Fibroblast of villous mesenchyme (primary cell): ENCODE measurements around the gene MAPK12. TPM values are rescaled to one million over a fixed set of nuclear protein-coding genes. Genes with fewer than 3 reads are reported as not detected.
A peak's percentile ranks its signal among the peaks of the same experiment; 100 is the strongest.

ENCODE experiments used
- DNase-seq: peaks from one replicate; pipeline ENCODE4 v3.0.0-alpha.2; 2010; ENCODE audit warnings: low read depth
- H3K4me3 ChIP-seq: 2 replicates; pipeline ENCODE4 v1.5.1; 2011; ENCODE audit warnings: low read depth, mild to moderate bottlenecking, low read length
- total RNA-seq: library from RNA; depleted of rRNA; stranded (reverse); fragments of >200 nt; gene quantifications from 2 replicates; pipeline ENCODE4 v1.2.3, GENCODE V29; 2012
- TF ChIP-seq, protein P1 (sequence below): IDR thresholded peaks from 2 replicates; pipeline ENCODE4 v1.5.1; 2012; ENCODE audit warnings: low read depth, mild to moderate bottlenecking, low read length; ENCODE audit not compliant: insufficient read depth

Gene MAPK12
- total RNA-seq, 1 donor, result 42.7 TPM

DNA sequence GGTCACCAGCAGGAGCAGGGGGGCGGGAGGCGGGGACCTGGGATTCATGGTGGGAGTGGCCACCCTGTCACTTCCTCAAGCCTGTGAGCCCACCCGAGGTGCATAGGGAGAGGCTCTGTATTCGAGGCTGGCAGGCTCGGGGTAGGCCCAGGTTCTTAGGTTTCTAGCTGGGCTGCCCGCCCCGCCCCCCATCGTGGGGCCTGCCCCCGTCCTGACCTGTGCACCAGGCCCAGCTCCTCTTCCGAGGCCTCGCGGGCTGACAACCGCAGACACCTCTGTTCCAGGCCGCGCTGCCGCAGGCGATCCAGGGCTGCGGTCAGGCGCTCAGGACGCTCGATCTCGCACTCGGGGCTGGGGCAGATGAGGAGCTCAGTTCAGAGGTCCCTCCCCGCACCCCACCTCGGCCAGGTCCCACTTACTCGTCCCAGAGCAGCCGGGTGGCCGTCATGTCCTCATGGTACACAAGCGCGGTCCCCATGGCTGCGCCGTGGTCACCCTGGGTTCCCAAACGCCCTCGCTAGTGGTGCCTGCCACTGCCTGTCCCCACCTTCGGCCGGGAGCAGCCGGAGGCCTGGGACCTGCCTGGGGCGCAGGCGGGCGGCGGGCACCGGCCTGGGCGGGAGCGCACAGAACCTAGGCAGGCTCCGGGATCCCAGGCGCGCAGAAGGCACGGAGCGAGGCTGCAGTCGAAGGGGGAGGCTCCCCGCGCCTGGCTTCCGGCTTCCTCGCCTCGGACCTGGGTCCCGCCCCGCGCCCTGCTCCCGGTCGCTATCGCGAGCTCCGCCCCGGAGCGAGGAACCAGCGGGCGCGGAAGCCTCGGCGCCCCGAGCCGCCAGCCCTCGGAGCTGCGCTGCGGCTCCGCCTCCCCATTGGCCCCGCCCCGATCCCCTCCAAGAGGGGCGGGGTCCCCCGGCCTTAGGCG, 10.7 kb downstream of the MAPK12 start, which contains the start of gene HDAC10:
Gene HDAC10 (minus strand): TSS at position 711 of the 922 bp plus-strand sequence. CDS start 233 bp downstream, at position 478.
- TF ChIP-seq, protein P1, sequence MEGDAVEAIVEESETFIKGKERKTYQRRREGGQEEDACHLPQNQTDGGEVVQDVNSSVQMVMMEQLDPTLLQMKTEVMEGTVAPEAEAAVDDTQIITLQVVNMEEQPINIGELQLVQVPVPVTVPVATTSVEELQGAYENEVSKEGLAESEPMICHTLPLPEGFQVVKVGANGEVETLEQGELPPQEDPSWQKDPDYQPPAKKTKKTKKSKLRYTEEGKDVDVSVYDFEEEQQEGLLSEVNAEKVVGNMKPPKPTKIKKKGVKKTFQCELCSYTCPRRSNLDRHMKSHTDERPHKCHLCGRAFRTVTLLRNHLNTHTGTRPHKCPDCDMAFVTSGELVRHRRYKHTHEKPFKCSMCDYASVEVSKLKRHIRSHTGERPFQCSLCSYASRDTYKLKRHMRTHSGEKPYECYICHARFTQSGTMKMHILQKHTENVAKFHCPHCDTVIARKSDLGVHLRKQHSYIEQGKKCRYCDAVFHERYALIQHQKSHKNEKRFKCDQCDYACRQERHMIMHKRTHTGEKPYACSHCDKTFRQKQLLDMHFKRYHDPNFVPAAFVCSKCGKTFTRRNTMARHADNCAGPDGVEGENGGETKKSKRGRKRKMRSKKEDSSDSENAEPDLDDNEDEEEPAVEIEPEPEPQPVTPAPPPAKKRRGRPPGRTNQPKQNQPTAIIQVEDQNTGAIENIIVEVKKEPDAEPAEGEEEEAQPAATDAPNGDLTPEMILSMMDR, result no peak
- peak; percentile 82 for DNase-seq
- H3K4me3 ChIP-seq, result peak within 1 kb of the TSS; percentile 76

DNA sequence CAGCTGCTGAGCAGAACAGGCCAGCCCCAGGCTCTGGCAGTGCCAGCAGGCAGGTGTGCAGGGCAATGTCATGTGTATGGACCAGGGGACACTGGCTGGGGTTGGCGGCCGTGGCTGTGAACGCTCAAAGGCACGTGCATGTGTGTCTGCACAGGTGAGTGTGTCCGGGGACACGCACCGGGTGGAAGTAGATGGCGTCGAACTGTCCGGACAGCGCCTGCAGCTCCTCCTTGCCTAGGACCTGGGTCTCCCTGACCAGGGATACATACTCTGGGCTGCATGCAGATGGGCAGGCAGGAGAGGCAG, 11.3 kb downstream of the MAPK12 start:
- no peak for DNase-seq
- H3K4me3 ChIP-seq, result peak overlapping the region; percentile 76
- TF ChIP-seq, protein P1, result no peak

DNA sequence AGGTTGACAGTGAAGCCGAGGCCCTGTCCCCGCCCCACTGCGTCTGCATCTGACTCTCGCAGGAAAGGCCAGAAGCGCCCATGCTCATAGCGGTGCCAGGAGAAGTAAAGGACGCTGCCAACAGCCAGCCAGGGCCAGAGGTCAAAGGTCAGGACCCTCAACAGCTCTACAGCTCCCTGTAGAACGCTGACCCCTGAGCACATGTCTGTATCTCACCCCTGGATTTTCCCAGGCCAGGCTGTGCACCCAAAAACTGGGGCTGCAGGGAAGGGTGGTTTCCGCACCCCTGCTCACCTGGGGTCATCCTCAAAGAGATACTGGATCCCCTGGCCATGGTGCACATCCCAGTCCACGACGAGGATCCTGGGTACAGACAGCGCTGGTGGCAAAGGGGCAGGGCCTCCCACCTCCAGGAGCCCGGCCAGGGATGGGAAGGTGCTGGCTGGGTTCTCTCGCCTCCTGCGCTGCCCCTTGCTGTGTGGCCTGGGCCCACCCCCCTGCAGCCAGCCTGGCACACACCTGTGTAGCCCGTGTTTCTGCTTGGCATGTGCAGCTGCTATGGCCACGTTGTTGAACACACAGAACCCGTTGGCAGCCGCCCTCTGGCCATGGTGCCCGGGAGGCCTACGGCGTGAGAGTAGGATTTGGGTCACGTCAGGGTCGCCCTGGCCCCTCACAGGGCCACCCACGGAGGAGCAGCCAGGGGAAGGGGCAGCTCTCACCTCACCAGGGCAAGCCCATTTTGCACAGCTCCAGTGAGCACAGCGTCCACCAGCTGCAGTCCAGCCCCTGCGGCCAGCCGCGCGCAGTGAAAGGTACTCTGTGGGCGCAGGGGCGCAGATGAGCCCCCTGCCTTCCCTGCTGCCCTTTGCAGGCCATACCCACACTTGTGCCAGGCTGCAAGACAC, 11.9 kb downstream of the MAPK12 start:
- TF ChIP-seq, protein P1, result no peak
- no peak for DNase-seq
- peak overlapping the region; percentile 76 for H3K4me3 ChIP-seq

DNA sequence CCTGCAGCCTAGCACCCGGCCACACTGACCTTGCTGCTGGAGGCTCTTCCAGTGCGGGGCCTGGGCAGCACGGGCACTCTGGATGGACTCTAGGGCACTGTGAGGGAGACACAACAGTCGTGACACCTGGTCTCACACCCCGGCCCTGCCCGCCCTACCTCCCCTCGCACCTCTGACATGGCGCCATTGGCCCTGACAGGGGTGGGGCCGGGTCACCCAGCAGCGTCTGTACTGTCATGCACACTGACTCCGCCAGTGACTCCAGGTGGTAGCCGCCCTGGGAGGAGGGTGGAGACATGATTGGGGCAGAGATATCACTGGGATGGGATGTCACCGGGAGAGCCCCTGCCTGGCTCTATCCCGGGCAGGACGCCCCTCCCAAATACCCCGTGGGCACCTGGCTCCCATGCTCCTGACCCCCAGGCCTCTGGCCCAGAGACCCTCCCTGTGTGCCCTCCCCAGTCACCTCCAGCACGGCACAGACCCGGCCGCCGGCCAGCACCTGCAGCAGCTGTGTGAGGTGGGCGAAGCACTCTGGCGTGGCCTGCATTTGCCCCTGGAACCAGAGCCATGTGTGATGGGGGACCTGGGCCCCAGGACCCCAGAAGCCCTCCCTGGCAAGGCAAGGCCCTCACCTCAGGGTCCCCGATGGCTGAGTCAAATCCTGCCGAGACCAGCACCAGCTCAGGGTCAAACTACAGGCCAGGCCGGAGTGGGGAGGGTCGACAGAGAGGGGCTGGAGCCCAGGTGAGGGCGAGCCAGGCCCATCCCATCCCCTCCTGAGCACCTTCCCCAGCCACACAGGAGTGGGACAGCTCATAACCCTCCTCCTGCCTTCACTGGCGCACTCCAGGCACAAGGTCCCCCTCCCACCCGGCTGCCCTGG, 13.0 kb downstream of the MAPK12 start:
- H3K4me3 ChIP-seq, result no peak overlapping the region
- TF ChIP-seq, protein P1, result no peak
- DNase-seq, result no peak

DNA sequence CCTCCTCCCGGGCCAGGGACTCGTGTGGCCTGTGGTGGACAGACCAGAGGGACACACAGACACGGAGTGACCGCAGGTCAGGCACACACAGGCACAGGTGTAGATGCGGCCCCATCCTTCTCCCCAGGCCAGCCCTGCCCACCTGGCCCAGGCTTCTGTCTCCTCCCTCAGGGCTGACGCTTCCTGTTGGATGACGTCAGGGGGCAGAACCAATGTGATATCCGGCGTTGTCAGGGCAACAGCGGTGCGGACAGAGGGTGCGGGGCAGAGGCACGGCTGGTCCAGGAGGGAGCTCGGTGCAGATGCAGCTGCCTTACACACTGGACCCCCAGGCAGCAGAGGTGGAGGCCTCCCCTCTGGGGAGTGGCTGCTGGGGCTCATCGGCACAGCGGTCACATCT, 13.7 kb downstream of the MAPK12 start:
- no peak overlapping the region for H3K4me3 ChIP-seq
- peak; percentile 39 for DNase-seq
- TF ChIP-seq, protein P1, result no peak
